ENCODE results near the gene CREB3L1.

- TF ChIP-seq CTCF (IDR thresholded peaks at IDR 0.05), result no peak
- no peak for TF ChIP-seq POLR2A (IDR thresholded peaks at IDR 0.05)
Measured at GRCh38 chr11:46347637-46348311, 70.3 kb downstream of the CREB3L1 start.

Data from right lobe of liver (tissue), 4 donors.